ENCODE results near the gene CENPV.

Gene CENPV

GRCh38 chr17:16364625-16365024 lies 11.4 kb upstream of the CENPV start:
- no peaks in the 10 kb centered on the region for H3K4me1 ChIP-seq (ENCODE audit: low read length)
- TF ChIP-seq CTCF (IDR thresholded peaks at IDR 0.05; ENCODE audit: low read depth, low read length), result no peak
- H3K4me3 ChIP-seq (ENCODE audit: low read length), result no peak overlapping the region
- no peaks in the 10 kb centered on the region for H3K36me3 ChIP-seq (replicated peaks; ENCODE audit: low read depth, low read length)
- H3K27me3 ChIP-seq (ENCODE audit: low read depth, low read length), result no peaks in the 10 kb centered on the region
- H3K9ac ChIP-seq (ENCODE audit: low read length), result no peak overlapping the region
- H3K27ac ChIP-seq (ENCODE audit: low read length), result no peak overlapping the region
- H4K20me1 ChIP-seq (ENCODE audit: insufficient read depth, low read length), result no peaks in the 10 kb centered on the region
- H3K4me2 ChIP-seq (ENCODE audit: low read length), result no peak overlapping the region
- no peak overlapping the region for H2AFZ ChIP-seq (ENCODE audit: low read depth, low read length)
- H3K9me3 ChIP-seq (ENCODE audit: insufficient read depth, low read length), result no peaks in the 10 kb centered on the region
- no peaks in the 10 kb centered on the region for H3K79me2 ChIP-seq (ENCODE audit: low read length)

GRCh38 chr17:16363749-16364536 lies 10.7 kb upstream of the CENPV start:
- no peak overlapping the region for H3K27ac ChIP-seq (ENCODE audit: low read length)
- no peaks in the 10 kb centered on the region for H3K27me3 ChIP-seq (ENCODE audit: low read depth, low read length)
- H3K36me3 ChIP-seq (replicated peaks; ENCODE audit: low read depth, low read length), result no peaks in the 10 kb centered on the region
- no peaks in the 10 kb centered on the region for H3K79me2 ChIP-seq (ENCODE audit: low read length)
- H4K20me1 ChIP-seq (ENCODE audit: insufficient read depth, low read length), result no peaks in the 10 kb centered on the region
- H3K9me3 ChIP-seq (ENCODE audit: insufficient read depth, low read length), result no peaks in the 10 kb centered on the region
- H3K4me3 ChIP-seq (ENCODE audit: low read length), result no peak overlapping the region
- H3K4me1 ChIP-seq (ENCODE audit: low read length), result no peaks in the 10 kb centered on the region
- H2AFZ ChIP-seq (ENCODE audit: low read depth, low read length), result peak overlapping the region; percentile 60; the same call in 1 of the 2 replicates
- no peak for TF ChIP-seq EZH2phosphoT487 (IDR thresholded peaks at IDR 0.05; ENCODE audit: low read depth)
- TF ChIP-seq CTCF (IDR thresholded peaks at IDR 0.05; ENCODE audit: low read depth, low read length), result peak; percentile 85
- H3K9ac ChIP-seq (ENCODE audit: low read length), result no peak overlapping the region
- H3K4me2 ChIP-seq (ENCODE audit: low read length), result peak overlapping the region; percentile 44

DNA sequence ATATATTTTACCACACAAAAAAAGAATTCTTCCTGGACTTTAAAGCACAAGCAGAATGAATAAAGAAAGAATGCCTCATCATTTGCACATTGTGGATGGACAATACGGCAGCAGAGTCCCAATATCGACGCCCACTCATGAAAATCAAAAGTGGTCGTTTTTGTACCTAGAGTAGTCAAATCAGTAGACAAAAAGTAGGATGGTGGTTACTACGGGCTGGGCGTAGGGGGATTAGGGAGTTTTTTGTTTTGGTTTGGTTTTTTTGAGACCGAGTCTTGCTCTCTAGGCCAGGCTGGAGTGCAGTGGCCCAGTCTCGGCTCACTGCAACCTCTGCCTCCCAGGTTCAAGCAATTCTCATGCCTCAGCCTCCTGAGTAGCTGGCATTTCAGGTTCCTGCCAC lies 8.6 kb upstream of the CENPV start:
- no peaks in the 10 kb centered on the region for H3K4me1 ChIP-seq (ENCODE audit: low read length)
- H3K79me2 ChIP-seq (ENCODE audit: low read length), result no peaks in the 10 kb centered on the region
- H3K4me3 ChIP-seq (ENCODE audit: low read length), result no peak overlapping the region
- no peak overlapping the region for H3K27ac ChIP-seq (ENCODE audit: low read length)
- H4K20me1 ChIP-seq (ENCODE audit: insufficient read depth, low read length), result no peaks in the 10 kb centered on the region
- no peak for TF ChIP-seq CTCF (IDR thresholded peaks at IDR 0.05; ENCODE audit: low read depth, low read length)
- TF ChIP-seq EZH2phosphoT487 (IDR thresholded peaks at IDR 0.05; ENCODE audit: low read depth), result no peak
- H3K9ac ChIP-seq (ENCODE audit: low read length), result no peak overlapping the region
- H3K36me3 ChIP-seq (replicated peaks; ENCODE audit: low read depth, low read length), result no peaks in the 10 kb centered on the region
- no peak overlapping the region for H2AFZ ChIP-seq (ENCODE audit: low read depth, low read length)
- H3K4me2 ChIP-seq (ENCODE audit: low read length), result no peak overlapping the region
- no peaks in the 10 kb centered on the region for H3K9me3 ChIP-seq (ENCODE audit: insufficient read depth, low read length)
- no peaks in the 10 kb centered on the region for H3K27me3 ChIP-seq (ENCODE audit: low read depth, low read length)

- no peaks in the 10 kb centered on the region for H3K79me2 ChIP-seq (ENCODE audit: low read length)
- no peak overlapping the region for H2AFZ ChIP-seq (ENCODE audit: low read depth, low read length)
- H4K20me1 ChIP-seq (ENCODE audit: insufficient read depth, low read length), result no peaks in the 10 kb centered on the region
- no peak overlapping the region for H3K4me2 ChIP-seq (ENCODE audit: low read length)
- TF ChIP-seq CTCF (IDR thresholded peaks at IDR 0.05; ENCODE audit: low read depth, low read length) (no peak), EZH2phosphoT487 (IDR thresholded peaks at IDR 0.05; ENCODE audit: low read depth) (no peak)
- H3K27me3 ChIP-seq (ENCODE audit: low read depth, low read length), result no peaks in the 10 kb centered on the region
- no peaks in the 10 kb centered on the region for H3K36me3 ChIP-seq (replicated peaks; ENCODE audit: low read depth, low read length)
- no peaks in the 10 kb centered on the region for H3K9me3 ChIP-seq (ENCODE audit: insufficient read depth, low read length)
- H3K4me3 ChIP-seq (ENCODE audit: low read length), result no peak overlapping the region
- no peak overlapping the region for H3K9ac ChIP-seq (ENCODE audit: low read length)
- no peaks in the 10 kb centered on the region; the same call in 1 of the 2 replicates for H3K4me1 ChIP-seq (ENCODE audit: low read length)
- no peak overlapping the region for H3K27ac ChIP-seq (ENCODE audit: low read length)
These were observed 5.1 kb upstream of the CENPV start for GRCh38 chr17:16358394-16358793.
